Measurements from ENCODE around the gene CEACAM1.
"Not testable (repeated sequence)": the region's sequence is repeated elsewhere in the genome, so short reads cannot be mapped to it uniquely, and the experiment has no call there.

- TF ChIP-seq, protein P1, sequence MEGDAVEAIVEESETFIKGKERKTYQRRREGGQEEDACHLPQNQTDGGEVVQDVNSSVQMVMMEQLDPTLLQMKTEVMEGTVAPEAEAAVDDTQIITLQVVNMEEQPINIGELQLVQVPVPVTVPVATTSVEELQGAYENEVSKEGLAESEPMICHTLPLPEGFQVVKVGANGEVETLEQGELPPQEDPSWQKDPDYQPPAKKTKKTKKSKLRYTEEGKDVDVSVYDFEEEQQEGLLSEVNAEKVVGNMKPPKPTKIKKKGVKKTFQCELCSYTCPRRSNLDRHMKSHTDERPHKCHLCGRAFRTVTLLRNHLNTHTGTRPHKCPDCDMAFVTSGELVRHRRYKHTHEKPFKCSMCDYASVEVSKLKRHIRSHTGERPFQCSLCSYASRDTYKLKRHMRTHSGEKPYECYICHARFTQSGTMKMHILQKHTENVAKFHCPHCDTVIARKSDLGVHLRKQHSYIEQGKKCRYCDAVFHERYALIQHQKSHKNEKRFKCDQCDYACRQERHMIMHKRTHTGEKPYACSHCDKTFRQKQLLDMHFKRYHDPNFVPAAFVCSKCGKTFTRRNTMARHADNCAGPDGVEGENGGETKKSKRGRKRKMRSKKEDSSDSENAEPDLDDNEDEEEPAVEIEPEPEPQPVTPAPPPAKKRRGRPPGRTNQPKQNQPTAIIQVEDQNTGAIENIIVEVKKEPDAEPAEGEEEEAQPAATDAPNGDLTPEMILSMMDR (IDR thresholded peaks at IDR 0.05), result not testable (repeated sequence)
- not testable (repeated sequence) for TF ChIP-seq EZH2 (IDR thresholded peaks at IDR 0.05)
These were observed 6.0 kb downstream of the CEACAM1 start for GRCh38 chr19:42522262-42522661.

Measured in neural progenitor cell (in vitro differentiated cells).